ENCODE measurements around the gene VPS39.

Gene VPS39

DNA sequence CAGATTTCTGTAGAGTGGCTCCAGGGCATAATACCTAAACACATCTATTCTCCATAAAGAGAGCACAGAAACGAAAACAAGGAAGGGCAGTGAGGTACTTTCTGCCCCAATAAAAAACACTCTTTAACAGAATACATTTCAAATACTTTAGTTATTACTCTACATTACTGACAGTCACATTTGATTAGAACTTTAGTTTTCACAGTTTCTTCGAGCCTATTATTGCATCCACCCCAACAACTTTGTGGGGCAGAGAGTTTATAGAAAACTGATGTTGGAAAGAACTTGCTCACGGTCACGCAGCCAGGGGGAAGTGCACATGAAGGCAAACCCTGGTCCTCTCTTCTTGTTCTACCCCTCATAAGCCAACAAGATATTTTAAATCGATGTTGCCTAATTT, 9.0 kb downstream of the VPS39 start:
- DNase-seq: no peak

DNA sequence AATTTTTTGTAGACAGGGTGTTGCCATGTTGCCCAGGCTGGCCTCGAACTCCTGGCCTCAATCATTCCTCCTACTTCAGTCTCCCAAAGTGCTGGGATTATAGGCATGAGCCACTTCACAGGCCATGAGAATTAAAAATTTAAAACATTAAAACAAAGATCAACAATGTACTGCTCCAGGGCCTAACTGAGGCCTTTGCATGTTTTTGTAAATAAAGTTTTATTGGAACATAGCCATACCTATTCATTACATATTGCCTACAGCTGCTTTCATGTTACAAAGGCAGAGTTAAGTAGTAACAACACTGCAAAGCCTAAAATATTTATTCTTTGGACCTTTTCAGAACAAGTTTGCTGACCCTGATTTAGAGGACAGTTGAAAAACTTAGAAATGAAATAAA, 9.6 kb downstream of the VPS39 start:
- DNase-seq: no peak

DNA sequence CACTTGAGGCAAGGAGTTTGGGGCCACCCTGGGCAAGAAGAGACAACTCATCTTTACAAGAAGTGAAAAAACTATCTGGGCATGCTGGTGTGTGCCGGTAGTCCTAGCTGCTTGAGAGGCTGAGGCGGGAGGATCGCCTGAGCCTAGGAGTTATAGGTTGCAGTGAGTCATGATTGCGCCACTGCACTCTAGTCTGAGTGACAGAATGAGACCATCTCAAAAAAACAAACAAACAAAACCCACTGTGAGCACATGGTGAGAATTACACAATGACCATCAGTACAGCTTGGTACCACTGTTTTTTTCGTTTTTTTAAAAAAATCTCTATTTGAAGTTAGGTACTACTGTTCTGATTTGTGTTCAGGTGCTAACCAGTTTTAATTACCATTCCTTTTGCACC, 13.6 kb downstream of the VPS39 start:
- no peak for DNase-seq

- no peak for DNase-seq
Observed at GRCh38 chr15:42193383-42193782, 14.7 kb downstream of the VPS39 start.

DNA sequence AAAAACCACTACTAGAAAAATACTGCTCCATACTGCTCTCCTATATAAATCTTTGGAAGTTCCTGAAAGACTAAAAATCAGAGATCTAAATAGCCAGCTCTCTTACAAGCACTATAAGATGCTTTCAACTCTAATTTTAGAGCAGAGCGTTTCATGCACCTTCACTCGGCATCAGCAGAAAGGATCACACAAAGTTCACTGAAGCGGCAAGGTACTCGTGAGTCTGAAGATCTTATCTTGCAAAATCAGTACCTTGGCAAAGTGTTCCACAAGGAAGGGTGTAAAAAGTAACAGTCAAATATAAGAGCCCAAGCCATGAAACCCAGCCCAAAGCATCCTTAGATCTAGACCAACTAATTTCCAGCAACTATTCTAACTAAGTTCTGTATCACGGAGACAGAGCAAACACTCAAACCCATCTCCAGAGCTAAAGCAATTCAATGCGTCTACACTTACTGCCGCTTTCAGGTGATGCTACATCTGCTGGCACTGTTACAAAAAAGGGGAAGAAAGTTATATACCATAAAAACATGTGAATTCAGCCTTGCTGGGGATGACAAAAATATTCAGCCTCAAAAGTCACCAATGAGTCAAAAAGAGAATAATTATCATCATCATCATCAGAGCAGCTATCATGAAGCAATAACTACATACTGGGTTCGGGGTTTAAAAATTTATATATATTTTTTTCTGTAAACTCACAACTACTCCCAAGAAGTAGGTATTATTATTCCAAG, 16.3 kb downstream of the VPS39 start:
- DNase-seq: no peak

GRCh38 chr15:42190370-42190769, 17.7 kb downstream of the VPS39 start:
- DNase-seq: no peak

- no peak for DNase-seq
Observed at GRCh38 chr15:42185801-42186200, 22.3 kb downstream of the VPS39 start.

DNA sequence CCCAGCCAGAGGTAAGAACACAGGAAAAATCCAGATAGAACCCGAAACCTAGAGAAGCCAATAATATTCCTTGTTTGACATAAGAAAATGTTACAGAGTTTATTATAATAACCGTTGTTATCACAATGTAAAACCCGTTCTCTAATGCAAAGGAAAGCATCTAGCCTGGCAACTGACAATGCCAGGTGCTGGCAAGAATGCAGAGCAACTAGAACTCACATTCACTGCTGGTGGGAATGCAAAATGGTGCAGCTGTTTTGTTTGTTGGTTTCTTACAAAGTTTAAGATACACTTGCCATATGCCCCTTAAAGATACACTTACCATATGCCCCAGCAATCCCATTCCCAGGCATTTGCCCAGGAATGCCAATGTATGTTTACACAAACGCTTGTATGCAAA, 23.4 kb downstream of the VPS39 start:
- DNase-seq: no peak

- no peak for DNase-seq
Observed at GRCh38 chr15:42184296-42184695, 23.8 kb downstream of the VPS39 start.

GRCh38 chr15:42182961-42183360, 25.1 kb downstream of the VPS39 start:
- DNase-seq: no peak

- DNase-seq: no peak
Observed at GRCh38 chr15:42182328-42182886, 25.7 kb downstream of the VPS39 start.

- DNase-seq: no peak
Observed at GRCh38 chr15:42178056-42178455, 30.0 kb downstream of the VPS39 start.

DNA sequence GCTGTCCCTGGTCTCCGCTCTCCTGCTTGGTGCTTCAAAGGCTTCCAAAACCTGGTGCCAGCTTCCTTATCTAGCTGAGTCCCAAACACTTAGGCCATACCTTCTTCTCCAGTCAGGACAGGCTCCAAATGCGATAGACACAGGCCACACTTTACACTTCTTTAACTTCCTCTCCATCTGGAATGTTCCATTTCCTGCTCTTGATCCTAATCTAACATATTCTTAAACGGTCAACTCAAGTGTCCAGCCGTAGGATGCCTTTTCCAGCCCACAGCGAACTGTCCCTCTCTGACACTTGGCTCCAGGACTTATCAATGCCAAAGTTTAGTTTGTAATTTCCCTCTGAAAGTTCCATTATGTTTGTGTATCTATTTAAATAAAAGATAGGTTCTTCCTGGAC, 32.4 kb downstream of the VPS39 start:
- no peak for DNase-seq

DNA sequence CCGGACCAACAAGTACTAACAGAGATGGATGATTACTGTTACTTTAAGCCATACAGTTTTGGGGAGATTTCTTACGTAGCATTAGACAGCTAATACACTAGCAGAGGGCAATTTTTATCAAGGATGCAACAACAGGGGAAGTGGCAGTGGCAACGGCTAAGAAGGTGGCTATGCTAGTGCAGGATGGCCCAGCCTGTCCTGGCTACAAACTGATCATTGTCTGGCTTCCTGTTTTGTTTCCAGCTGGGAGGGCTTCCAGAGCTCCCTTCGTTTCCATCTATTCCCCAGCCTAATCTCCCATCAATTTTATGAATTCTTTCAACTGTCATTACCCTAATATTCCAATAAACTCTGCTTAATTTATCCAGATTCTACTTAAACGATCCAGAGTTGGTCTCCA, 35.6 kb downstream of the VPS39 start:
- DNase-seq: no peak

DNA sequence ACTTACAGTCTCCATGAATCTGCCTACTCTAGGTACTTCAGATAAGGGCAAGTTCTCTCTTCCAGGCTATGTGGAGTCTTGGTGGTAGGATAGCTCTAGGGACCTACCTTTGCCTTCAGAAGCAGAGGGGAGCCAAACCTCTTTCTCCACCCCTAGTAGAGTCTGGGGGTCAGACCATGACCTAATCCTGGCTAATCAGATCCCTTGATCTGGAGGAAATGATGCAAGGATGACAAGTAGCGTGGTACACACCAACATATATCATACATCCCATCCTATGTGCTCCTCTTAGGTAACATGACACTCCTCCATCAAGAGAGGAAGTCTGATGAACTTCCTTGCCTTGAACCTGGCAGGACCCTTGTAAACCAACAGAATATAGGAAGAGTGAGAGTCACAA, 36.3 kb downstream of the VPS39 start:
- no peak for DNase-seq

DNA sequence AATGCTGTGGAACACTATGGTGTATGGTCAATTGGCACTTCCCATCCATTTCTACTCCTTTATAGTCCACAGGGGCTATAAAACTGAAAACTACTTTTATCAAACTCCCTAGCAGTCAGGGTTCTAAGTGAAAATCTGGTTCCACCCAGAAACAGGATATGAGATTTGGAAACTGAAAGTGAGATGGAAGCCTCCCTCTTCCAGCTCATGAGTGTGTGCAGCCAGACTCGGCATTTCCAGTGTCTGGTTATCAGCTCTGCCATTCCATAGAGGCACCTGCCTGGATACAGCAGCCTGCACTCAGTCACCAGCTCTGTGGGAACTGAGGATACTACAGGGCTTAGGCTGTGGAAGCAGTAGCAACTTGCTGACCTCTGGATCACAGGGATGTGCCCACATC, 37.0 kb downstream of the VPS39 start:
- DNase-seq: no peak

DNA sequence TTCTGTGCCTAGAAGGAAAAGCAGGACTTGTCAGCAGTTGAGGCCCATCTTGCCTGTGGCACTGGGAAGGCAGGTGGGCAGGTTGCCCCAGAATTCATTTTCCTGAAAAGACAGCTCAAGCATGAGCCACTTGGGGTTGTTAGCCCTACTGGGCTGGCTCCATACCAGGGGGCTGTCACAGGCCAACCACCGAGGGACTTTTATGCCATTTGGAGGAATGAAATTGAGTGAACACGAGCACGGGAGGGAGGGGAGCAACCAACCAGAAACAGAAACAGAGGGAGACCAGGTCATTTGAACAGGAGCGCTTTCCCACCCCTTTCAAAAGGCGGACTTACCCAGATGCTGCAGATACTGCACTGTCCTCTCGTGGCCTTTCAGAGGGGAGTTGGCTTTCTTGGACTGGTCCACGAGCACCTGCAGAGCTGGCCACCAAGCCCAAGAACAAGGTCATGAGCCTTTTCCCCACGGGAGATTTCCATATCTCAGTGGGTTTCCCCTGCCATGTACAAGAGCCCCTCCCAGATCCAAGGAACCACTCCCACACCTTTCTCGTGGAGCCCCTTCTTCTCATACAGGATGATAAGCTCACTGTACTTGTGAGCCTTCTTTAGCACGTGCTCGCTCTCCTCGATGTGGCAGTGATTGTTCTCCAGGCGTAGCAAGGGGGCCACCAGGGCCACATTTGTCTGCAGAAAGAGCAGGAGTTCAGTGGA, 41.7 kb downstream of the VPS39 start:
- DNase-seq: no peak

GRCh38 chr15:42165106-42165505, 43.0 kb downstream of the VPS39 start:
- DNase-seq: no peak

DNA sequence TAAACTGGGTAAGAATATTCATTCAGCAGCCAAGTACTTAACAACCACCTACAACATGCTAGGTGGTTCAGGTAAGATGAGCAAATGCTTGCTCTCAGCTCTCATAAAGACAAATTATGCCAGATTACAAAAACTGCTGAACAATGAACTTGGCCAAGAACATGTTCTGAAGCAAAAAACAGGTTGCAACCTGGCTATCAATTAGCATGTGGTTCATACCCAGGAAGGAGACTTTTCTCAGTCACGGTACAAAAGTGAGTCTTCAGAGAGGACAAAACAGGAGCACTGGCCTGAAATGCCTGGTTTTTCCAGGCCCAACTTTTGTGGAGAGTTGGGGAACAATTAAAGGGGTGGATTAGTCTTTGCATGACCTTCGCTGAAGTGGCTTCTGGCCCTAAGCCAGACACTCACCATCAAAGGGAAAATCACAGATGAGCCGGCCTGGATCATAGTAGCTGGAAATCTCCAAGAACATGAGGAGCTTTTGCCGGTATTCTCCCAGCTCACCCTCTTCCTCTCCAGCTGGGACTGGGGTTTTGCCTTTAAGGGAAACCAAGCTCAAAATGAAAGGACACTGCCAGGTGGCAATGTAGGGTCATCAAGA, 44.1 kb downstream of the VPS39 start:
- no peak for DNase-seq

- DNase-seq: no peak
Observed at GRCh38 chr15:42163291-42163690, 44.8 kb downstream of the VPS39 start.

DNA sequence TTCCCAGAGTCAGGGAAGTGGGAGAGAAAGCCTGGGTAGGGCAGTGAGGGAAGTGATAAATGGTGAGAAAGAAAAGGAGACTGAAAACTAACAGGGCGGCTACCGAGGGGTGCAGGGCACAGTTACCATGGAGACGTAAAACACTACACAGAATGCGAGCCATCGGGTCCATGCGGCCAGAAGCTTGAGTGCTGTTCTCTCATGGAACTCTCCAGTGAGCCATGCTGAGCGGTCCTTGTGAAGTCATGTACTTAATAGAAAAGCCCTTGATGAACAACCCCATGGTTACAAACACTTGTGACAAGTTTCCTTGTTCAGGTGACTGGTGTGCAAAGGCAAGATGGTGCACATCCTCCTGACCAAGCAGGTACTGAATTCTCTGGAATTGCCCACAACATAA, 48.0 kb downstream of the VPS39 start:
- no peak for DNase-seq

DNA sequence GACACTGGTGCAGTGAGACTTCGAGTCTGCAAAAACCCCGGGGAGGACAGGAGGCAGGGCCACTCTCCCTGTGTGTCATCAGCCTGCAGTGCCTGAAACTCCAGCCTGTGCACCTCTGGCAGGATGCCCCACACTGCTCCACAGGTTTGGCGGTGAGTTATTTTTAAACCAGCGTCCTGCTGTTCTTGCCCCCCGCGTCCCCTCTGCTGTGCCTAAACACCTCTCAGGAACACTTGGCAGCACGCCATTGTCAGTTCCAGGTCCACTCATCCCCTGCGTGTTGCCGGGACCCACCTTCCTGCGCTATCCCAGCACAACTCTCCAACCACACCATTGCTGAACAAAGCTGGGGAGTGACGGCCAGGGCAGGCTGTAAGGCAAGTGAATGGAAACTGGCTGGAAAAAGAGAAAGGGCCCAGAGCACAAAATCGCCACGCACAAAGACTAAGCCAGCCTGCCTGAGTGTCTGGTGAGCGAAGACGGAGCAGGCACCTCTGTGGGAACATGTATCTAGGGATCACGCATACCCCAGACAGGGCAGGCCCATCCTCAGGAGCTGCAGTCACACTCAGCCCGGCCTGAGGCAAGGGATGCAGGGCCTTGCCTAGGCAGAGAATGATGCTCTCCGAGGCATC, 48.6 kb downstream of the VPS39 start:
- DNase-seq: no peak

DNA sequence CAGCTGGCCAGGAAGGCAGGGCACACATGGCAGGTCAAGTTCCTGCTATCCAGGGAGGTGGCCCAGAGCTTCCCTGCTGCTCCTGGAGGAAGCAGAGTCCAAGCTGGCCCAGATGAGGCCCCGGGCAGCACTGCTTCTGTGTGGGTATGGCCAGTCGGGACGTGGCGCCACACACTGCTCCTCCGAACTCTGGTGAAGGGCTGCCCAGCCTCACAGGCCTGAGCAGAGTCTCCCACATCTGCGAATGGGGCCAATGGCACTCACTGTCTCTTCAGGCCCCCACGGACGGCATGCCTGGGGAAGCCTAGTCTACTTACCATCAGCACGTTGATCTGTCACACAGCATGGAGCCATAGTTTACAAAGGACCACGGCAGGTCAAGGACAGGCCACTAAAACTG, 49.2 kb downstream of the VPS39 start:
- no peak for DNase-seq
